GM15510 (cell line): ENCODE data around the gene SYT12.

Experiments
- POLR2A ChIP-seq: IDR thresholded peaks from 3 replicates; pipeline ENCODE4 v1.6.1; 2011; ENCODE audit warnings: borderline replicate concordance; ENCODE audit not compliant: insufficient read length; ENCODE audit errors: extremely low read depth

Gene SYT12

DNA sequence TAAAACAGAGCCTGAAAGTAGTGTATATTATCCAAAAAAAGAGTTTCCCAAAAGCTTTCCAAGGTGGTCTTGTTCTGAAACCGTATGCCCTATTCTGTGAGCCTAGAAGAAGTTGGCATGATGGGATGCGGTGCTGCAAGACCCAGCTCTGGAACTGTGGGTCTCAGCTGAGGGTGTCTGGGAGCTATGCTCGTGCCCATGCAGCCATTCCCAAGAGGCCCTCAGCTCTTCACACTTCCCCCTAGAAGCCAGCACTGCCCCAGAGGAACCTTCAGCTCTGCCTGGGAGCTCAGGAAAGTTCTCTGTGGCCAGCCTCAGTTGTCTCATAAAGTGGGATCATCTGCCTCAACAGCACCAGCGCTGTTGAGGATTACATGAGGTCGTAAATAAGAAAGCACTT, 6.4 kb upstream of the SYT12 start:
- no peak for TF ChIP-seq POLR2A

DNA sequence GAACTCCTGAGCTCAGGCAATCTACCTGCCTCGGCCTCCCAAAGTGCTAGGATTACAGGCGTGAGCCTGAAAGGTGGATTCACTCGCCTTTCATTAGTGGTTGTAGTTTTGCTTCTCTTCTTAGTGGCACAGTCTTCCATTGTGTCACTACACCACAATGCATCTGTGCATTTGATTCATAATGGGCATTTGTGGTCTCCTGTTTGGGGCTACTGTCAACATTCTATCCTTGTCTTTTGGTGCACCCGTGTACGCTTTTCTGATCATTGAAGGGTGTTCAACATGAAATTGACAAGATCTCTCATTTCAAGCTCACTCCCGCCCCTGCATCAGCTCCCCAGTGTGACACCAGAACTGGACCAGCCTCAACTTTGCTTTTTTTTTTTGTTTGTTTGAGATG, 2.0 kb upstream of the SYT12 start:
- TF ChIP-seq POLR2A = no peak

DNA sequence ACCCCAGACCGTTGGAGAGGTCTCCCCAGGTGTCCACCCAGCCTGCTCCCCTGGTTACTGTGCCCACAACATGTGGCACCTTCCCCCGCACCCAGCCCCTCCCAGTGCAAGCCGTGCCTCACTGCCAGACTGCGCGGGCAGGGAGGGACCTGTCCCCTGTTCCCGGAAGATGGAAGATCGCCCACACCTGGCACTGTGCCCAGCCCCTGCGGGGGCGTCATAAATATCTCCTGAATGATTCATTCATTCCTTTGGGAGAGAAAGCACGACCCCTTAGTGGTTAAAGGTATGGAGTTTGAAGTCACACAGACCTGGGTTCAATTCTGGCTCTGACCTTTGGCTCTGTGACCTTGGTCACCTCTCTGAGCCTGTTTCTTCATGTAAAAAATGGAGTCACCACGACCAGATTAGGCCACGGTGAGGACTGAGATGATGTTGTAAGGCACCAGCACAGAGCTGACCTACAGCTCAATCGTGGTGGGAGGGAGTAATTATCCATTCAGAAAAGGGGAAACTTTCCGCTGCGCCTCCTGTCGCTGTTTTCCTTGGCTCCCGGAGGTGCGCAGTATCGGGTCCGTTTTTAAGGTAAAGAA, 497 bp upstream of the SYT12 start:
- no peak for TF ChIP-seq POLR2A

DNA sequence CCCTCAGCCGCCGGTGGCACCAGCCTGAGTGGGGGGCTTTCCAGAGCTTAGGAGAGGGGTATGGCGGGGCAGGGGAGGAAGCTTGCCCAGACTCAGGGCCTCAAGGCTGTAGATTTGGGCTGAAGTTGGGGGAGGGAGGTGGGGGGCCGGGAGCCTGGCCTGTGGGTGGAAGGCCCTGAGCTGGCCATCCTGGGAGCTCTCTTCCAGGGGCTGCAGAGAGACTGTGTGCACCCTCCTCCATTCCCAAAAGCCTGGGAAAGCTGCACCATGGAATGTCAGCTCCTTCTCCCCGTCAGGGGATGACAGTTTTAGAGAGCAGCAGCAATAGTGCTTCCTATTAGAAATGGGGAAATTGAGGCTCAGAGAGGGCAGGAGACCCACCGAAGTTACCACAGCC, 1.0 kb downstream of the SYT12 start:
- no peak for TF ChIP-seq POLR2A

DNA sequence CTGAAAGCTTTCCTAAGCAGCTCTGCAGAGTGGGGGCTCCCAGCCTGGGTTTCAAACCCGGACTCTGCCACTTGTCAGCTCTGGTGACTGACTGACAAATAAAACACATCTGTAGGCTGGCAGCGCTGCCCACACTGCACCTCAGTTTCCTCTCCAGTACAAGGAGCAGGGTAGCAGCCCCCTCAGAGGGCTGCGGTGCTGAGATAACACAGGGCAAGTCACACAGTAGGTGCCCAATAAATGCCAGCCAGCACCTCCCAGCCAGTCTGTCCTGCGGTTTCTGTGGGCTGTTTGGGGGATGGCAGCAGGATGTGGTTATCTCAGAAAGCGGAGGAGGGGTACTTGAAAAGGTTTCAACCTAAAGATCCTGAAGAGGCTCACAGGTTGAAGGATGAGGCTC, 1.5 kb downstream of the SYT12 start:
- TF ChIP-seq POLR2A = no peak

DNA sequence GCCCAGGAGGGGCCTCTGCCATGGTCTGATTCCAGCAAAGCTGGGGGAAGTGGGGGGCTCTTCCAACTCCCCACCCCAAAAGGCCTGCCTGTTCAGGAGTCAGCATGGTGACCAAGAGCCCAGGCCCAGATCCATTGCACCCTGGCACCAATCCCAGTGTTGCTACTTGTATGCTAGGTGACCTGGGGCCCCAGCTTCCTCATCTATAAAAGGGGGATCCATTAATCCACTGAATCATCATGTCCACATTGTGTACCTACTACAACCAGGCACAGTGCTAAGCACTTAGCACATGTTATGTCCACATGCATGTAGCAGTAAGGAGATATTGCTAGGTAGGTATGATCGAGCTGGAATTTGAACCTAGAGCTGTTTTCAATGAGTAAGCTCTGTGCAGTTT, 2.0 kb downstream of the SYT12 start:
- no peak for TF ChIP-seq POLR2A

DNA sequence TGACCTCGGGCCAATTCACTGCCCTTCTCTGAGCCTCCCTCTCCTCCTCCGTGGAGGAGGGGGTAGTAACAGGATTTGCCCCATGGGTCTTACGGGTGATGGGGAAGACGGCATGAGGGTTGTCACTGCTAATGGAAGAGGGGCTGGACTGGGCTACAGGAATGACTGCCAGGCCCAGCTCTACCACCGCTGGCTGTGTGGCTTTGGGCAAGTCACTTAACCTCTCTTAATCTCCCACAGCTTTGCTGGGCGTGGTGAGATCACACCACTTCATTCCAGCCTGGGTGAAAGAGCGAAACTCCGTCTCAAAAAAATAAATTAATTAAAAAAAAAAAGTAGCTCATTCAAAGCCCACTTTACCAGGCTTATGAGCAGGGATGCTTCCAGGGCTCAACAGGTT, 2.8 kb downstream of the SYT12 start:
- no peak for TF ChIP-seq POLR2A

DNA sequence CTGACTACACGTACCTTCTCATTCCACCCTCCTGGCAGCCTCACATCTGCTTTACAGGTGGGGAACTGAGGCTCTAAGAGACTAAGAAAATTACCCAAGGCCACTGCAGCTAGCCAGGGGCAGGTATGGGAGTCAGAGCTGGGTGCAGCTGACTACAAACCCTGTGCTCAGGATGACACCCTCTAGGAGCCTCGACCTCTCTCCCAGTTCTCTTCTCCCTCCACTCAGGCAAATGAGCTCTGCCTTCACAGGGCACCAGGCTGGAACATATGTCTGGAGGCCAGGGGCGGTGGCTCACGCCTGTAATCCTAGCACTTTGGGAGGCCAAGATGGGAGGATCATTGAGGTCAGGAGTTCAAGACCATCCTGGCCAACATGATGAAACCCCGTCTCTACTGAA, 4.0 kb downstream of the SYT12 start:
- no peak for TF ChIP-seq POLR2A

DNA sequence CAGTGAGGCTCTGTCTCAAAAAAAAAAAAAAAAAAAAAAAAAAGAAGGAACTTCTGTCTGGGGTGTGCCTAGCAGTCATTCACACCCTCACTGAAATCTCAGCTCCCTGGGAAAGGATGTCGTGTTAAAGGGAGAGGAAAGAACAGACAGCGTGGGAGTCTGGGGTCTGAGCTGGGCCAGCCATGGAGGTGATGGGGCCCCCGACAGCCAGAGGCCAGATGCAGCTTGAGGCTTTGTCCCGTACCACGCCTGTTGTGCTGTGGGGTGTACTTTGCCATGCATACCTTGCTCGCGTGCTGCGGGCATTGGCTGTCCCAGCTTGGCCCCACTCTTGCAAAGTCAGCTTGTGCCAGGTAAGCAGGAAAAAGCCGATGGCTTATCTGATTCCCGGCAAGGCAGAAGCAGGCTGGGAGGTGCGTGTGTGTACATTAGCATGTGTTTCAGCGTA, 4.6 kb downstream of the SYT12 start:
- no peak for TF ChIP-seq POLR2A

DNA sequence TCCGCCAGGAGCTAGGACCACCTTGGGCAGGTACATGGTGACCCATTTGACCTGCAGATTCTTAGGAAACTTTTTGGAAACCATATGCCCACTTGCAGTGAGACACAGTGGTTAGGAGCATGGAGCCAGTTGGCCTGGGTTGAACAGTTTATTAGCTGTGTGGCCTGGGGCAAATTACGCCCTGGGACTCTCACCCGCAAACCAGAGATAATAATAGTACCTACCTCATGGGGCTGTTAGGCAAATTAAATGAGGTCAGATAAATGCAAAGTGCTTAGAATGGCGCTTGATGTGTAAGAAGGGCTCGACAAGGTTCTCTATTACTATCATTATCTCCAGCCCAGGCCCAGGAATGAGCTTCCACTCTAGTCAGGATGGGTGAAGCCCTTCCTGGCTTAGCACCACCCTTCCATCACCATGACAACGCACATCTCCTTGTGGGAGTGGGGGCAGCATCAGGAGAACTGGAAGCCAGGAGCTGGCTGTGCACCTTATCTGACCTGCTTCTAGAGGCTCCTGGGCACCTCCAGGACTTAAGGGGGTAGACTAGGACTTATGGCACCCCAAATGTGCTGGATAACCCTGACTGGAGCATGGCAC, 5.1 kb downstream of the SYT12 start:
- no peak for TF ChIP-seq POLR2A

DNA sequence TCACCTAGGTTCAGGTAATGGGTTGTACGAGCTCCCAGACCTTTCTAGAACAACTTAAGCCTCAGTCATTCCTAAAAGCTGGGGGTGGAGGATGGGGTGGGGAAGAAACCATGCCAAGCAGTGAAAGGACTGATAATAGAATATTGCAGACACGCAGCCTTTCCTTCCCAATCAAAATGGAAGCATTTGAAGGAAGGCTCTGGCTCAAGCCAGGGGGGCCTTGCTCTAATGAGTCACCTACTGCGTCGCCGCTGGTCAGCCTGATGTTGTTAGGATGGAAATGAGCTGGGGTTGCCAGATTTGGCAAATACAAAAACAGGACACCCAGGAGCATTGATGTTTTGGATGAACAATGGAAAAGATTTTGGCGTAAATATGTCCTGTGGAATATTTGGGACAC, 6.2 kb downstream of the SYT12 start:
- no peak for TF ChIP-seq POLR2A

DNA sequence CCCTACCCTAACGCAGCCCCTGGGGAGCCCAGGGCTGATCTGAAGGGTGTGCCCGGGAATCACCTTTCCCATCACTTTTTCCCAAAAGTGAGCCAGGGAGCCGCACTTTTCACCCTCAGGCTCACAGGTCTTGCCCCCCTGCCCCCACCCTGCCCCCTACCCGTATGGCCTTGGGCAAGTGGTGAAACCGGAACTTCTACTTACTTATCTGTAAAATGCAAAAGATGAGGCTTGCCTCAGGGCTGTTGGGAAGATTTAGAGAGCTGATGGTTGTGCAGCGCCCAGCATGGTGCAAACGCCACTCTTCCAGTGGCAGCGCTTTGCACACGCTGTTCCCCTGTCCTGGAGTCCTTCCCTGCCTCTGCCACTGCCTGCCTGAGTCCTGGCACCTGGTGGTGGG, 8.0 kb downstream of the SYT12 start:
- no peak for TF ChIP-seq POLR2A

DNA sequence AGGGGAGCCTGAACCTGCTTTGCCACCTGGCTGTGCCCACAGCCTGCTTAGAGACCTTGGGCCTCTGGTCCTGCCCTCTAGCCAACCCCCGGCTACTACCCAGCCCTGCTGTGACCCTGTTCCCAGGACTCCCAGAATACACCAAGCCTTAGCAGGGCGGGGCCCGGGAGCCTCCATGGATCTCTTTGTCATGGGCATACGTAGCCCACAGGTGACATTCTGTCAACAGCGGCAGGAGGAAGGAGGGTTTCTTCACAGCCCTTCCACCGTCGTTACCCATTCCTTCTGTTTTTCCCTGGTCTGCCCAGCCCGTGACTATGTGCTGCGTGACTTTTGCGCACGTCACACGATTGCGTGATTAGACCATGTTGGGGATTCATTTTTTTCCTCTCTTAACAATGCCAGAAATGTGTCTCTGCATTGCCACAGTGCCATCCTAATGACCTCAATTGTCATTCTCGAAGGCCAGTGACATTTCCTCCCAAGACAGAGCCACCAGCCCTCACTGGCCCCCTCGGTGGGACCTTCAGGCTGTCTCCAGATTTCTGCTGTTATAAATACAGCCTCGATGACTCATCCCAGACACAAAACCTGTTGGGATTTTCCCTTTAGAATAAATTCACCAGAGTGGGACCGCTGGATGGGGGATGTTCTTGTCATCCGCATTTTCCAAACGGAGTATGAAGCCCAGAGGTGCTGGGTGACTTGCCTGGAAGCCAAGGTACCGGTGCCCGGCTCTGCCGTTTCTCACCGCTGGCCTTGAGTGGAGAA, 9.0 kb downstream of the SYT12 start:
- TF ChIP-seq POLR2A = no peak

DNA sequence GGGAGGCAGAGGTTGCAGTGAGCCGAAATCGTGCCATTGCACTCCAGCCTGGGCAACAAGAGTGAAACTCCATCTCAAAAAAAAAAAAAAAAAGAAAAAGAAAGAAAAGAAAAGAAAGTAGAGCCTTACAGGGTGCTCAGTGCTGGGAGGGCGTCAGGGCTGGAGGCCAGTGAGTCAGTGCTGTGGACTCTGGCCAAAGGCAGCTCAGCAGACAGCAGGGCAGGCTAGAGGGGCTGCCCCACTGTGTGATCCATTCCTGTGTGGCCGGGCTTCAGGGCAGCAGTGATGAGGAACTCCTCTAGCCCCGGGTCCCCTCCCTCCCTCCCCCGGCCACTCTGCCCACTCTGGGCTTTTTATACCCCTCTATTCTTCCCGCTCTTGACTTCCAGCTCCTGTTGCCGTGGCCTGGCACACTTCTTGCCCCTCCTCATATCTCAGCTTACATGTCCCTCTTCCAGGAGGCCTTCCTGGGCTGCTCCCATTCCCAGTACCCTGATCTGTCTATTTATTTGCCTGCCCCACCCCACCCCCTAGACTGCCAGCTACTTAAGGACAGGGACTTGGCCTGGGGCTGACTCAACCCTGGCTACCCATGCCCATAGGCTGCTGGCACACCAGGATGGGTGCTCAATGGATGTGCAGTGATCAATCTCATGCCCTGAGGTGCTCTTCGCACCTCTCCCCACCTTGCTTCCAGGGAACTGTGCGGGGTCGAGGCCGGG, 10.1 kb downstream of the SYT12 start:
- no peak for TF ChIP-seq POLR2A

DNA sequence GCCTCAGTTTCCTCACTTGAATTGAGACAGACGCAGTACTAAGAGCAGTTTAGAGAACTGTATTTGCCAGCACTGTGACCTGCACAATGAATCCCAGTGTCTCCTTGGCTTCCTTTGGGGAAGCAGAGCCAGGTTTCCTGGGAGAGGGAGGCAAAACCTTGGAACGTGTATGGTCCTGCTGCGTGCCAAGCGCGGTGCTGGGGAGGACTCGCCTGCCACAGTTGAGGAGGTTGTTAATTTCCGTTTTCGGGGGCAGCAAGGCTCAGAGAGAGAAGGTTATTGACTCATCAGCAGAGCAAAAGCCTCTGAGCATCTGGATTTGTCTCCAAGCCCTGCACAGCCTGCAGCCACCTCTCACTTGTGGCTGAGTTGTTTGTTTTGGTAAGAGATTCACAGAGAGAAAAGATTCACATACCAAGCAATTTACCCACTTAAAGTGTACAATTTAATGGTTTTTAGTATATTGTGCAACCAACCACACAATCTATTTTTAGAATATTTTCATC, 10.8 kb downstream of the SYT12 start:
- TF ChIP-seq POLR2A = no peak
